H54 (cell line): ENCODE measurements around the gene CRY1.
"Not testable (repeated sequence)": the region's sequence is repeated elsewhere in the genome, so short reads cannot be mapped to it uniquely, and the experiment has no call there.

Source experiments
- DNase-seq: peaks from one replicate; pipeline ENCODE4 v3.0.0; 2011; ENCODE audit warnings: low spot score, mixed read lengths; ENCODE audit not compliant: insufficient read length
- FAIRE-seq: peaks from 3 replicates; lab custom pipeline; 2011; peaks lifted over from hg19 to GRCh38; lab: Jason Lieb, UNC
- POLR2A ChIP-seq: IDR thresholded peaks from 2 replicates; pipeline ENCODE4 v1.6.1; 2011; ENCODE audit warnings: low read depth, mild to moderate bottlenecking, low read length

The CRY1 gene

GRCh38 chr12:107099917-107100316 is 6.6 kb upstream of the CRY1 start:
- DNase-seq (no peak), FAIRE-seq (no peak)
- TF ChIP-seq POLR2A, result no peak

- no peak for TF ChIP-seq POLR2A
- FAIRE-seq (no peak), DNase-seq (no peak)
Observed at GRCh38 chr12:107096571-107096970, 3.2 kb upstream of the CRY1 start.

DNA sequence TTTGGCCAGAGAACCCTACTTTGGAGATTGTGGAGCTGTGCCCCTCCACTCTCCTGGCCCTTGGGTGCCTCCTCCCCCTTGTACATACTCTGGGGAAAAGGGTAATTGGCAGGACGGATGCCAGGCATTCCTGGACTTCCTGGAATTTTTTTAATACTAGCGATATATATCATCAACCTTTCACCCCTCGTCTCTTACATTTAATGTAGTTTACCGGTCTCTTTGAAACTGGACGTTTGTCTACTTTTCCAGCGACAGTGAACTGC is 767 bp upstream of the CRY1 start:
- DNase-seq (peak; percentile 35), FAIRE-seq (no peak)
- no peak for TF ChIP-seq POLR2A

DNA sequence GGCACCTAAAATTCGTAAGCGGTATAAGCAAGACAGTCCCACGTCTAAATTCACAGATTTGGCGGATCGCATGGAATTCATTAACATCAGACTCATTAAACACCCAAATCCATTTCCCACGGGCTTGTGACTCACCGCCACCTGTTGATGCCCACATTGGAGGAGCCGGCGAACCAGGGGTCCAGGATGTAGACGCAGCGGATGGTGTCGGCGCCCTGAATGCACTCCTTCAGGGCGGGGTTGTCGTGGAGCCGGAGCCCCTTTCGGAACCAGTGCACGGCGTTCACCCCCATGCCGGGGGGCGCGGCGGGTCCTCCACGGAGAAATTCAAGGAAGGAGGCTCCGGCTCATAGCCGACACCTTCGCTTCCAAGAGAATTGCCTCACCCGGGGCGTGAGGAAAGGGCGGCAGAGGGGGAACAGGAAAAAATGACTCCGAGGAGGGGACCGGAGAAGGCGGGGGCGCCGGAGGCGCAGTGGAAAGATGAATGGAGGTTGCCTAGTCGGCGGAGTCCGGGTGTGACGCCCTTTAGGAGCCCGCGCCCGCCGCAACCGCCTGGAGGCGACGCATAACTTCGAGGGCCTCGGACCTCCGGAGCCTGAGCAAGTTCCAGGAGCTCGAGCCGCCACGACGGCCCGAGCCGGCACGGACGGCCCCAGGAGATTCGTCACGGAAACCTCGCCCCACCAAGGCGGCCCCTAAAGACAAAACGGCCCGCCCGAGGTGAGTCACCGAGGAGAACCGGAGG is 506 bp downstream of the CRY1 start:
- FAIRE-seq (no peak), DNase-seq (no peak)
- no peak for TF ChIP-seq POLR2A

DNA sequence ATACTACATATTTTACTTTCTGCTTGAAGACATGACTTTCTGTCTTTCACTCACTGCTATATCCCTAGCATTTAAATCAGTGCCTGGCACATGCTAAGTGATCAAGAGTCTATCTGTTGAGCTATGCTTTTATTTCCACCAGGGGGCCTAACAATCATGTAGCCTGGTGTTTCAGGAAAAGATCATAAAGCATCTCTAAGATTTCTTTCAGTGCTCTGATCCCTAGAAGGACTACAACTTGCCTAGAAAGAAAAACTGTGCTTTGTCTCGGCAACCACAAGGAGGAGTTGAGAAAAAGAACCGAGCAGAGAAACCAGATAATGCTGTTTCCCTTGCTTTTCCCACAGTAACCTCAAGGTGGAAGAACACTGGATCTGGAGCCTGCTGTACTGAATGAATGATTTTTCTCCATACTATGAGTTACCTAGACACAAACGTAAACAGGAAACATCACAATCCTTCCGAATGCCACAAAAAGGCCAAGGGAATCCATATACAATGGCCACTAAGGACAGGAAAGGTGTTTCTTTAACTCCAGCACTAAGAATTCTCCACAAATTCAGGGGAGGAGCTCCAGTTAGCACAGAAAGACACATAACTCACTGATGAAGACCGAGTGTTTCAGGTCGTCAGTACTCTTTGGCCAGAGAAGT is 1.2 kb downstream of the CRY1 start:
- DNase-seq (peak; percentile 35), FAIRE-seq (peak; percentile 98)
- TF ChIP-seq POLR2A, result no peak

GRCh38 chr12:107091381-107091780 is 2.0 kb downstream of the CRY1 start:
- no peak for DNase-seq

DNA sequence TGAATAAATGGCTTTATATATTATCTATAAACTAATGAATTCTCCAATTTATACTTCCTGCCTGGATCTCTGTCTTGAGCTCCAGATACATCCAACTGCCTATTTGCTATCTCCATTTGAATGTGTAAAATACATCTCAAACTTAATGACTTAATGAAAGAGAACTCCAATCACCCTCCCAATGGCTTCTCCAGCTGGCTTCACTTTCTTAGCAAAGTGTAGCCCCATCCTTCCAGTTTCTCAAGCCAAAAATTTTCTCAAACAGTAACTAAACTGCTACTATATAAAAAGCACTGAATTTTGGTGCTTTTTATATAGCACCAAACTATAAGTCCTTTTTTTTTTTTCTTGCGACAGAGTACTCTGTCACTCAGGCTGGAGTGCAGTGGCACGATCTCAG is 2.6 kb downstream of the CRY1 start:
- no peak for TF ChIP-seq POLR2A
- no peak for FAIRE-seq

More at GRCh38 chr12:107091381-107091780, 2.0 kb downstream of the CRY1 start:
- no peak for FAIRE-seq
- no peak for TF ChIP-seq POLR2A

DNA sequence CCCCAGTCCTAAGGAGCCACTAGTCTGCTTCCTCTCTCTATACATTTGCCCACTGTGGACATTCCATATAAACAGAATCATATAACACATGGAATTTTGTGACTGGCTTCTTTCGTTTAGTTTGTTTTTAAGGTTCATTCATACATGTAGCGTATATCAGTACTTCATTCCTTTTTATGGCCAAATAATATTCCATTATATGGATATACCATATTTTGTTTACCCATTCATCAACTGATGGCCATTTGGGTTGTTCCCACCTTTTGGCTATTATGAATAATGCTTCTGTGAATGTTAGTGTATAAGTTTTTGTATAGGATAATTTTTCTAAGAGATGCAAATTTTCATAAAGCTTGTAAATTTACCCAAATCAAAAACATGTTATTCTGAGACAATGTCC is 4.4 kb downstream of the CRY1 start:
- DNase-seq (no peak), FAIRE-seq (no peak)
- no peak for TF ChIP-seq POLR2A

More for the DNA sequence above, 2.6 kb downstream of the CRY1 start:
- no peak for DNase-seq

GRCh38 chr12:107086314-107086713 is 7.0 kb downstream of the CRY1 start:
- DNase-seq (no peak), FAIRE-seq (no peak)
- TF ChIP-seq POLR2A, result no peak

DNA sequence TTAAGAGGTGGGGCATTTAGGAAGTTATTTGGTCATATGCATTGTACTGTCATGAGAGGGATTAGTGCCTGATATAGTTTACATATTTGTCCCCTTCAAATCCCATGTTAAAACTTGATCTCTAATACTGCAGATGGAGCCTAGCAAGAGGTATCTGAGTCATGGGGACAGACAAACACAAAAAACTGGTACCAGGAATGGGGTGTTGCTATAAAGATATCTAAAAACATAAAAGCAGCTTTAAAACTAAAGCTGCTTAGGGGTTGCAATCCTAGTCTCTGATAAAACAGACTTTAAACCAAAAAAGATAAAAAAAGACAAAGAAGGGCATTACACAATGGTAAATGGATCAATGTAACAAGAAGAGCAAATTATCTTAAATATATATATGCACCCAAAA is 11.6 kb downstream of the CRY1 start:
- no peak for DNase-seq
- no peak for TF ChIP-seq POLR2A
- FAIRE-seq, result no peak

DNA sequence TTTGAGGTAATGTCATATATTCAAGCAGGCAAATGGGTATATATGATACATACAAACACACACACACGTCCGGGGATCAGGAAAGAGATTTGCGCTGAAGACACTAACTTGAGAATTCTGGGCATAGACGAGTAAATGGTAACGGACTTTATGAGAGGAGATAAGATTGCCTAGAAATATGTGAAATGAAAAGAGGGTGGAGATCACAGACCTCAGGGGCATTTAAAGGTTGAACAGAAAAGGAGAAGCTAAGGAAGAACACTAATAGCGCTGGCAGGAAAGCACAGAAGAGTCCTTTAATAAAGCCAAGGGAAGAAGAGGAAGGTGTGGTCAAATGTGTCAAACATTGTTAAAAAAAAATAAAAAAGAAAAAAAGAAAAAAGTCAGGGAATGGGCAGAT is 13.1 kb downstream of the CRY1 start:
- DNase-seq (no peak), FAIRE-seq (no peak)
- no peak for TF ChIP-seq POLR2A

- DNase-seq, result no peak
Observed at GRCh38 chr12:107079172-107080011, 14.0 kb downstream of the CRY1 start.

DNA sequence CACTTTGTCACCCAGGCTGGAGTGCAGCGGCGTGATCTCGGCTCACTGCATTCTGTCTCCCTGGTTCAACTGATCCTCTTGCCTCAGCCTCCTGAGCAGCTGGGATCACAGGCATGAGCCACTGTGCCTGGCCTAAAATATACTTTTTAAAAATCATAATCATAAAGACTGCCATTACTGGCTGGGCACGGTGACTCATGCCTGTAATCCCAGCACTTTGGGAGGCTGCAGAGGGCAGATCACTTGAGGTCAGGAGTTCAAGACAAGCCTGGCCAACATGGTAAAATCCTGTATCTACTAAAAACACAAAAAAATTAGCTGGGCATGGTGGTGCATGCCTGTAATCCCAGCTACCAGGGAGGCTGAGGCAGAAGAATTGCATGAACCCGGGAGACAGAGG is 20.1 kb downstream of the CRY1 start:
- DNase-seq, FAIRE-seq: not testable (repeated sequence)

More at GRCh38 chr12:107079172-107080011, 14.0 kb downstream of the CRY1 start:
- TF ChIP-seq POLR2A, result no peak
- peak; percentile 95 for FAIRE-seq

DNA sequence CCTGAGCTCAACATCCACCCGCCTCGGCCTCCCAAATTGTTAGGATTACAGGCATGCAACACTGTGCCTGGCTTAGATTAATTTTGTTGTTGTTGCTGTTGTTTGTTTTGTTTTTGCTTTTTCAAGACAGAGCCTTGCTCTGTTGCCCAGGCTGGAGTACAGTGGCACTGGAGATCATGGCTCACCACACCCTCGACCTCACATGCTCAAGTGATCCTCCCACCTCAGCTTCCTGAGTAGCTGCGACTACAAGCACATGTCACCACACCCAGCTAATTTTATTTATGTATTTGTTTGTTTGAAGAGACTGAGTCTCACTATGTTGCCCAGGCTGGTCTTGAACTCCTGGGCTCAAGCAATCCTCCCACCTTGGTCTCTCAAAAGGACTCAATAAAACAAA is 26.7 kb downstream of the CRY1 start:
- FAIRE-seq (no peak), DNase-seq (no peak)
- TF ChIP-seq POLR2A, result no peak
